Epidermal melanocyte (primary cell): ENCODE results near the gene NR4A3.
"Not testable (repeated sequence)": the region's sequence is repeated elsewhere in the genome, so short reads cannot be mapped to it uniquely, and the experiment has no call there.

Experiments
- DNase-seq: peaks from one replicate; pipeline ENCODE4 v3.0.0; 2011; ENCODE audit warnings: low spot score; ENCODE audit not compliant: insufficient read length

NR4A3 gene

DNA sequence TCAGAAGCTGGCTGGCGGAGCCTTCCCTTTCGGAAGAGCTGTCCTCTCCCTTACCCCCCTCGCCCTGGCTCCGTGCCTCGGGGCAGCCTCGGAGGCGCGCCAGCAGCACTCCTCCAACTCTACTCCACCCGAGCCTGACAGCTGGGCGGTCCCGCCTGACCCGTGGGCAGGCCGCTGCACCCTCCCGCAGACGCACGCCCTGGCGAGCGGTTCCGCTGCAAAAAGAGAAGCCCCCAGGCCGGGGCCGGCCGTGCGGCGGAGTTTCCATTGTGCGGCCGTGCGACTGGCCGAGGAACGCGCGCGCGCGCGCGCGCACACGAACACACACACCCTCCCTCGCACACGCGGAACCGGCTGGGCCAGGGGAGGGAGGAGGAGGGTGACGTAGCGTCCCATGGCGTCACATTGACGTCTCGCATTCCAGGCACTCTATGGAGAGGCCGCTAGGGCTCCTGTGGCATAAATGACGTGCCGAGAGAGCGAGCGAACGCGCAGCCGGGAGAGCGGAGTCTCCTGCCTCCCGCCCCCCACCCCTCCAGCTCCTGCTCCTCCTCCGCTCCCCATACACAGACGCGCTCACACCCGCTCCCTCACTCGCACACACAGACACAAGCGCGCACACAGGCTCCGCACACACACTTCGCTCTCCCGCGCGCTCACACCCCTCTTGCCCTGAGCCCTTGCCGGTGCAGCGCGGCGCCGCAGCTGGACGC is at the start of gene NR4A3:
Gene NR4A3 (plus strand): TSS at position 490 of the 713 bp plus-strand sequence. CDS start 6,158 bp downstream, outside the sequence.
- peak; percentile 91 for DNase-seq

DNA sequence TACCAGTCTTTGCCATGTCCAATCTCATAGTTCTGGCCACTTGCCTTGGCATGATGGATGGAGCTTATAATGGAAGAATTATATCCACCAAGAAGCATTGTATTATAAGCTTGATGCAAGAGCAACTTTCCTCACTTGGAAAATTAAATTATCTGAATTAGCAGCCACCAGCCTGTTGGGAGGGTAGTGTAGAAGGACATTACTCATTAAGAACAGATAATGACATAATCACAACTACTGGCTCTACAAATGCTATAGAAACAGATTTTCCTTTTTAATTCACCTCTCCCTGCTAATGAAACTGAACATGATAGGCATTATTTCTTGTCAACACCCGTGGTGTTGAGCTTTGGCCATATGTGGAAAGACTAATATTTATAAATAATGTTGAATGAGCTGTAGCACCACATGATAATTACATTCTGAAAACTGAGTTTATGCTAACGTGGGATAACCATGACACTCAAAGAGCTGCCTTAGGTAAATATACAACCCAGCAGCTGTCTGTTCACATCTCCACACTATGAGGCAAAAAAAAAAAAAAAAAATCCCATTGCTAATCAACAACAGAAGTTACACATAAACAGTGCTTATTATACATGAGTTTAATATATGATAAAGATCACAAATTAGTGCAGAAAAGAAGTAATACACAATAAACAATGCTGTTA is 48.1 kb upstream of the NR4A3 start:
- no peak for DNase-seq

DNA sequence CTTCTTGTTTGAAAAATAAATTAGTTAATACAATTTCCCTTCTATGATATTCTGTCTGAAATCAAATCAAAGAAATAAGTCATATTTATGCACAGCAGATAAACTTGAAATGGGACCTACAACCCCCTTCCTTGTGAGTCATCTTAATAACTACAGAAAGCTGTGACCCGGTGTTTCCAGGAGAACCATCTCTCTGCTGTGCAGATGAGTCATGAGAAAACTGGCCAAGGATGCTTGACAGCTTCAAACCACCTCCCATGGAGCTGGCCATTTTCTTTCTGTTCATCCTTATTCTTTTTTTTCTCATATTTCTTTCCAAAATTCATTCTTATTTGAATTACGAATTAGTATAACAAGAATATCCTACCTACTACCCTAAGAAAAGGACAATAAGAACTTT is 43.4 kb upstream of the NR4A3 start:
- DNase-seq = no peak

DNA sequence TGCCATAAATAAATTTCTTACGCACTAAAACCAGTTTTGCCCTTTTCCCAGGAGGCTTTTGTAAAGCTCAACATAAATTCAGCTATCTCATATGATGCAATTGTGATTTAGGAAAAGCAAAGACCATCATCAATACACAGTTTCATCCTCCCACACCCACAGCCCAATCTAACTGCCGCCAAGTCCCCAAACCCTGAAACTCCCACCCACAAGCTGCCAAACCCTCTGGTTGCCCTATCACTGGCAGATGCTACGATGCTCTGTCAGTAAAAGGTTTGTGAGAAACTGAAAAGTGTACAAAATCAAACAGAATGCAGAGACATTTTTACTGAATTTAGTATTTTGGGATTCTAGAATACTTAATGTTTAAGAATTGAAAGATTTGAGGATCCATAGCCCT is 42.8 kb upstream of the NR4A3 start:
- DNase-seq = no peak

DNA sequence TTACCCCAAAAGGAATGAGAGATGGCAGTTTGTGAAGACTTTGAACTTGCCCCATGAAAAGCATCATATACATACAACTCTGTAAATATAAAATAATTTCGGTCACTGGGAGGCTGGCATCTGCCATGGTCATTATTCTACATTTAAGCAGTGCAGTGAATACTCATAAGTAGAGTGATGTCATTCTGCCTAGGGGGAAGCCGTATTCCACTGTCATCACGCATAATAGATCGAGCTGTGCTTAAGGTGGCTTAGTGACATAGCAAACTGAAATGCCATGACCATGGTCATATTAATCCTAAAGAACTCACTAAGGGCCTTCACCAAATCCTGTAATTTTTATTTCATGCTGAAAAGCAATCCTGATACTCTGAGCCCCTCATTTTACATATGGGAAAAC is 42.4 kb upstream of the NR4A3 start:
- DNase-seq = no peak

DNA sequence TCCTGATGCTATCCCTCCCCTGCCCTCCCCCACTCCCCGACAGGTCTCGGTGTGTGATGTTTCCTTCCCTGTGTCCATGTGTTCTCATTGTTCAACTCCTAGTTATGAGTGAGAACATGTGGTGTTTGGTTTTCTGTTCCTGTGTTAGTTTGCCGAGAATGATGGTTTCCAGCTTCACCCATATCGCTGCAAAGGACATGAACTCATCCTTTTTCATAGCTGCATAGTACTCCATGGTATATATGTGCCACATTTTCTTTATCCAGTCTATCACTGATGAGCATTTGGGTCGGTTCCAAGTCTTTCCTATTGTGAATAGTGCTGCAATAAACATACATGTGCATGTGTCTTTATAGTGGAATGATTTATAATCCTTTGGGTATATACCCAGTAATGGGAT is 39.3 kb upstream of the NR4A3 start:
- DNase-seq = not testable (repeated sequence)

DNA sequence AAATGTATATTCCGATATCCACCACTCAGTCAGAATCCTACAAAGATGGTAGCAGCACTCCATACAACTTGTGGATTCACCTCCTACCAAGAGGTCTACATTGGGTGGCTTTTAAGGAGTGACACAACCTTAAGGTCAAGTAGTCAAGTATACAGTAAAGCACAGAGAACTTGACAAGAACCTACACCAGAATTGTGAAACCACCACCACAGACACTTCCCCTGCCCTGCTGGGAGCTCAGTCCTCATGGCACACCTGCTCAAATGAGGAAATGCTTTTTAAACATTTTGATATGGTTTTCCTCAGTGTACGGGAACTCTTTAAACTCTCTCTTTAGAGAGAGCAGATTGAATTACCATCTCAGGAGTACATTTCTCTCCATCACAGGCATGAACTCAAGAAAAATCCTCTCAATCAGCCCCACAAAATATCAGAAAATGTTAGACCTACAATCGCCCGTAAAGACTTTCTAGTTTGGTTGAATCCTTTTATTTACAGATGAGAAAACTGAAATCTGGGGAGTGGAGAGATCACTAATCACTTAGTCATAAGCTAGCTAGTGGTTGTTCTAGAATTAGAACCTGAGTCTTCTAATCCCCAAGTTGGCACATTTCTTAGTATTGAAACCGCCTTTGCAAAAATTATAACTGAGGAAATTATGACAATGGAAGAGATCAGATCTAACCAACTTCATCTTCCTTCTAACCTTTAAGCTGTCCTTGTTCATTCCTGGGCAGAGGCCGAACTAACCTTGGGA is 38.5 kb upstream of the NR4A3 start:
- DNase-seq = no peak

DNA sequence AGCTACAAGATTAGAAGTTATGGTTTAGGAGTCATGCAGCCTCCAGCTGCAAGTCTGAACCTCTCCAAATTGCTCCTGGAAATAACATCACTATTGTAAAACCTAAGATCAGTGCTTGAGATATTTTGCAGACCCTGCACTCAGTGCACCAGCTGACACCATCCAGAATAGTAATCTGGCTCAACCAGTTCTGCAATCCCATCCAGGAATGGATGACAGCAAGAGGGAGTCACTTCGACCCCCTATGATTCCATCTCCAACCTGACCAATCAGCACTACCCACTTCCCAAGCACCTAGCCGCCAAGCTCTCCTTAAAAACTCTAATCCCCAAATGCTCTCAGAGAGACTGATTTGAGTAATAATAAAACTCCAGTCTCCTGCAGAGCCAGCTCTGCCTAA is 37.9 kb upstream of the NR4A3 start:
- DNase-seq = no peak

DNA sequence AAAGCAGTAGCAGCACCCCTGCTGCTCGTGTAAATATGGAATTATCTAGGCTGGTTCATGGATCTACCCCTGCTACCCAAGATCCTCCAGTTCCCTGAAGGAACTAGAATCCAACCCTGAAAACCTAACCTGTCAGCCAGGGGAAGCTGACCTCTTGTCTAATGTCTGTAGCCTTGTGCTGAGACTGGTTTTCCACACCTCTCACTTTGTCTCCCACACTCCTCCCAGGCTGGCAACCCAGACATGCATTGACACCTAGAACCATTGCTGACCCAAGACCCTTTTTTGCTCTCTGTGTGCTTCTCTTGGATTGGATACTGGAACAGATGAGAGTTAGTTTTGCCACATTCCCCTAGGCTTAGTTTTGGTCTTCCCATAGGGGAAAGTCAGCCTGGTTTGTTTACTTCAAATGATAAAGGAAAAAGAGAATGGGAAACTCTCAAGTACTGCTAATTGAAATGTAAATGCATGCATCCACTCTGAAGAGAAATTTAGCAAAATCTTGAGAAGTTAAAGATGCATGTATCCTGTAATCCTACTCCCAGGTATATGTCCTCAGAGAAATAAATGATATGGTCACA is 36.6 kb upstream of the NR4A3 start:
- DNase-seq = no peak

DNA sequence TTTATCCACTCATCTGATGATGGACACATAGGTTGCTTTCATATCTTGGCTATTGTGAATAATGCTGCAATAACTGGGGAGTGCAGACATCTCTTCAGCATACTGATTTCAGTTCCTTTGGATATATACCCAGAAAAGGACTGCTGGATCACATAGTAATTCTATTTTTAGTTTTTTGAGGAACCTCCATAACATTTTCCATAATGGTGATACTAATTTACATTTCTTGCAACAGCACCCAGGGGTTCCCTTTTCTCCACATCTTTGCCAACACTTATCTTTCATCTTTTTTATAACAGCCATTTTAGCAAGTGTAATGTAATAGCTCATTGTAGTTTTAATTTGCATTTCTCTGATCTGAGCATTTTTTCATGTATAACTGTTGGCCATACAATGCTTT is 34.1 kb upstream of the NR4A3 start:
- no peak for DNase-seq

DNA sequence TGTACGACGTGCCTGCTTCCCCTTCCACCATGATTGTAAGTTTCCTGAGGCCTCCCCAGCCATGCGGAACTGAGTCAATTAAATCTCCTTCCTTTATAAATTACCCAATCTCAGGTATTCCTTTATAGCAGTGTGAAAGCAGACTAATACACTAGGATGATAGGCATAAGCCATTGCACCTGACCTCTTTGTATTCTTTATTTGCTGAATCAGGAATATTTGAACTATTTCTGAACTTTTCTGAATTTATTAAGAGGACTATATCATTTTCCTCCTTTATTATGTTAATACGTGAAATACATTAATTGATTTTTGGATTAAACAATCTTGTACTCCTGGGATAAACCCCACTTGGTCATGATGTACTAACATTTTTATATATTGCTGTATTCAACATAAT is 28.2 kb upstream of the NR4A3 start:
- no peak for DNase-seq

DNA sequence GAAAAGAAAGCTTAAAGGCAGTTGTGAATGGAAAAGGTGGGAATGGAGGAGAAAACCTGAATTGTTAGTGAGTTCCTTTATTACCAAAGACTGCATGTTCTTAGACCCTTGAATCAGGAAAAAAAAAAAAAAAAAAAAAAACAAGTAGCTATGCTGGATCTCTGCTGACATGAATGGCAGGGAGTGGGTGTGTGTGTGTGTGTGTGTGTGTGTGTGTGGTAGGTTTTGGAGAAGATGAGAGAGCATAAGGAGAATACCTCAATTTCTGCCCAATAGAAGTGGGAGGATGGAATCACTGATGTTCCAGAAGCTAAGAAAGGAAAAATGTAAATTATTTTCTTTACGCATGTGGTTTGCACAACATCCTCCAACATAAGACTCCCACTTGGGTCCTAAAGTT is 25.5 kb upstream of the NR4A3 start:
- DNase-seq = no peak

DNA sequence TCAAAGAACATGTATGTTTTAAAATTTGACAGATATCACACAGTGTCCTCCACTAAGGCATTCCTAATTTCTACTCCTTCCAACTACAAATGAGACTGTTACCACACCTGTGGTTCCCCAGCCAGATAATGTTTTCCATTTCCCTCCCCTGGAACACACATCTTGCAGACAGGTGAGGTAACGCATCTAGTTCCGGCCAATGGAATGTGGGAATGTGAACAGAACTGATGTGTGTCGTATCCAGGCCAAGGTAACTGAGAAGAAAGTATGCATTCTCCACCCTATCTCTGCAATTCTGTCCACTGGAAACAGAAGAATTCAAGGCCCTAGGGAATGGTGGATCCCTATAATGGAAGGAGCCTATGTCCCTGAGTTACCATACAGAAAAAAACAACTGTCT is 19.9 kb upstream of the NR4A3 start:
- no peak for DNase-seq

DNA sequence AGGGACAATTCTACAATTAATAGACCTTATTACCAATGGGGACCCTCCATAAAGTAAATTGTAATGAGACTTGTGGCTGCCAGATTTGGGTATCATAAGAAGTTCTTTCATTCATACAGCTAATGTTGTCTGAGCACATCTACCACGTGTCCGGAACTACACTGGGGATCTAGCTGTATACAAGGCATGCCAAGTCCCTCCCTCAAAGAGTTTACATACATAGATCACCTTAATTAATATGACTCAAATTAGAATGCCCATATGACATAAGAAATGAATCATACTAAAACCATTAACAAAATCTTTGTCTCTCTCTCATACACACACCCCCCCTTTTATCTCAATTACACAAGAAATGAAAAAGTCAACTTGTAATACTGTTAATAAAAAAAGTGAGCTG is 18.0 kb upstream of the NR4A3 start:
- DNase-seq = no peak

DNA sequence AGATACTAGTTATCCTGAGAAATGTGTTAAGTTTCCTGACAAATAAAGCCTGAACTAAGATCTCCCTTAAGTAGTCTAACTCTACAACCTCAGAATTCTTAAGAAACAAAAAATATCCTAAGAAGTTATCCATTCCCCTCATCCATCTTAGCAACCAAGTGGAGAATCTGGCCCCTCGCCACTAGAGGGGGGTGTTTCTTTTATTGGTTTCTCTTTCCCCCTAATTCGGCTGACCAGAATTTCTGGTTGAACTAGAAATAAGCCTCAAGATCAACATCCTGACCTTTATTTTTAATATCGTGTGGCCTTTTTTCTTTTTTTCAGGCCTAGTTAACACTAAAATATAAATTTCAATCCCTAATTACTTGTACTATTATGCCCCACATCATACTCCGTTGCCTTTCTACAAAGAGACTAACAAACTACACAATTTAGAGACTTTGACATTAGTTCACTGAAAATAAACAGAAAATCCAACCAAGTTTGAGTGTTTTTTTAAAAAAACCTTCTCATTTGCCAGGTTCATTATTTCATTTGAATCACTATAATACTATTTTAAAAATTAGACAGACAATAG is 14.3 kb upstream of the NR4A3 start:
- DNase-seq = peak; percentile 72

DNA sequence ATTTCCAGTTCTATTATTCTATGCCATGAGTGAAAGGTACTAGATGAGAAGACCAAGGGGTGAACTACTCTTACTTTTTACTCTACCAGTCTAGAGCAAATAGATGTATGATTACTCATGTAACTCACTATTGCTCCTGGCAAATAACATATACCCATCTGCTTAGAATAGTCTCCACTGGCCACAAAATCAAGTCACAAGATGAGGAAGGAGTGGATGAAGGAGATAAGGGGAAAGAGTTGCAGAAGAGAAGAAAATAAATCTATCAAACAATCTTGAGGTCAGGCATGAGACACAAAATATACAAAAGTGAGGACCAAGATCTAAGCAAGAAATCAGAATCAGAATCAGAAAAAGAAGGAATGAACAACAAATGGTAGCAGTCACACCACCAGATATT is 13.7 kb upstream of the NR4A3 start:
- DNase-seq = no peak

DNA sequence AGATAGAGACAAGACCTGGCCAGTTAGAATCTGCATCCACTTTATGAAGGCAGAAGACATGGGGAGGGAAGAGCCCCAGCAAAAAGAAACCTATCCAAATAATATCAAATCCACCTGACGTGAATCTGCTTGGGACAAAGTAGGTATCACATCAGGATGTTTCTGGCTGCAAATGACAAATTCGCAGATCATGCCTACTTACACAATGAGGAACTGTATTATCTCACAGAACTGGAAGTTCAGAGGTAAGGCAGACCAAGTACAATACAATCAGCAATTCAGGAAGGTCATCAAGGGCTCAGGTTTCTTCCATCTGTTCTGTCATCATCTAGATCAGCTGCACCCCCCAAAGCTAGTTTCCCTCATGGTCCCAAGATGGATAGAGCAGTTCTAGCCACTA is 13.2 kb upstream of the NR4A3 start:
- DNase-seq = no peak

DNA sequence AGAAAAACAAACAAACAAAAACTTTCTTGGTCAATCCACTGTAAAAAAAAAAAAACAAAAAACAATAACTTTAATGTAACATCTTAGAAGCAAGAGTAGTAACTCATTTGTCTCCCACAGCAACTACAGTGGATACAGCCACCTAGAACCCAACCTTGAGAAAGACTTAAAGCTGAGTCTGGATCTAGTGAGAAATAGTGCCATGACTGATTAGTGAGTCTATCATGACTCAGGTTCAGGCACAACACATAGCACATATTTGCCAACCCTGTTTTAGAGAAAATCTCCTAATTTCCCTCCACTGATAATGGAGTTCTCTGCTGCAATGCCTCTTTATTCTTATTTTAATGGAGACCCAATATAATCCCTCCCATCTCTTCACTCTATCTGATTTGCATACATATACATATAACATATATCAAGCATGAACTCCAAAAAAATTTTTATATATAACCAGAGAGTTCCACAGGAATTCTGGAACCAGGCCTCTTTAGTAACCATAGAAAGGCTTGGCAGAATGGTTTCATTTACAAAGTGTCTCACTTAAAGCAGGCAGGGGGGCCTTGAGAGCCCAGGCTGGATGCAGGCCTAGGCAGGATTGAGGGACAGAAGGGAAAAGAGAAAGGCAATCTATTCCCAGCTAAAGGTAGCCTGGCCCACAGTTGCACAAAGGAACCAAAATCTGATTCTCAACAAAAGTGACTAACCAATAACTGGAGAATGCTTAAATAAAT is 11.9 kb upstream of the NR4A3 start:
- DNase-seq = no peak

DNA sequence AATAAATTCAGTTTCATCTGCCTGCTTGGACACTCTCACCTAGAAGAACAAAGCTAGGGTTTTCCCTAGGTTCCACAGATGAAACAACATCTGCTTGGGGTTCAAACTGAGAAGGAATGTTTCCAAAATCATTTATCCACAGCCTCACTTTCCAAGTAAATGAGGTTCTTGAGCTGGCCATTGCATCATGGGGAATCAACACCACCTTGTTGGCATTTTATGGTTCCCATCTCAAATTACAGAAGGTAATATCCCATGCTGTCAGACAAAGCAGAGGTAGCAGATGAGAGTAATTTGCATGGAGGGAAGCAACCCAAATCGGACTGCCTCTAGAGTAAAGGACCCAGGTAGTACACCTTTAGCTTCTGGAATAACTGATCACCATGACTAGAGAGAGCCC is 10.5 kb upstream of the NR4A3 start:
- no peak for DNase-seq

DNA sequence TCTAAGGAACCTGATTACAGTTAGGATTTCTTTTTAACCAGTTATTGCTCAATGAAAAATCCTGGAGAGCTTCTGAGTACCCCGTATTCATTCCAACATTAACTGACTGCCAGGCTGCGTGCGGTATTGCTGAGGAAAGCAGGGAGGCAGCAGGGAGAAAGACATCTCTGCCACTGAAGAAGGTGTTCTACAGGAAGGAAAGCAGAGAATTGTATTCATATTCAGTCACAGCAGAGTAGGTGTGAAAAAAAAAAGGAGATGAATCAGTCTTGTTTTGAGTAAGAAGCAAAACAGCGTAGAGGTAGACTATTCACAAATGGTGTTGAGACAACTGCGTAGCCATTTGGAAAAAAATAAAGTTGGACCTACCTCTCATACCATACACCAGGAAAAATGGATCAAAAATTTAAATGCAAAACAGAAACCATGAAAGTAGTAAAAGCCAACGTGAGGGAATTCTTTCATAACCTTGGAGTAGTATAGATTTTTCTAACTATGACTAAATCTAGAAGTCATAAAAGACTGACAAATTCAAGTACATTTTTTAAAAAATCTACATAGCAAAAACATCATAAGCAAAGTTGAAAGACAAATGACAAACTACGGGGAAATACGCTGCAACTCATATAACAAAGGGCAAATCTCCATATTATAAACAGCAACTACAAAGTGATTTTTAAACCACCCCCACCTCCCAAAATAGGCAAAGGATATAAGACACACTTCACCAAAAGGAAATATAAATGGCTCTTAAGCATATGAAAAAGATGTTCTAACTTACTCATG is 9.9 kb upstream of the NR4A3 start:
- no peak for DNase-seq
